HepG2 (cell line): Measurements from ENCODE around the gene SHCBP1L. TPM values are rescaled to one million over a fixed set of nuclear protein-coding genes. Genes with fewer than 3 reads are reported as not detected.

ENCODE experiments used
- ATAC-seq: fragments of 200-7000 bp; cut with Tn5 transposase; 3 replicates; pipeline ENCODE4 v1.9.1; 2020; ENCODE audit warnings: mild to moderate bottlenecking, moderate library complexity
- BruUV-seq: library from RNA; stranded (reverse); fragments of 400-500 nt; replicated peaks from 2 replicates; lab custom pipeline; 2021; lab: Mats Ljungman, UMichigan
- CTCF ChIA-PET: fragments of 300-600 bp; formaldehyde crosslinking; extraction: SDS; loops from one replicate; lab custom pipeline; 2021; ENCODE audit warnings: low total read pairs, inconsistent platforms, low intra/inter-chr PET ratio; lab: Yijun Ruan, JAX
- POLR2A ChIA-PET: fragments of 350-600 bp; sonication (Branson Sonifier 250); formaldehyde crosslinking; loops from one replicate; lab custom pipeline; 2020; ENCODE audit warnings: antibody characterized with exemption, inconsistent platforms; lab: Yijun Ruan, JAX
- DNase-seq: peaks from one replicate; pipeline ENCODE4 v3.0.0-alpha.2; 2015; ENCODE audit warnings: low spot score
- FAIRE-seq: peaks from 3 replicates; lab custom pipeline; 2011; peaks lifted over from hg19 to GRCh38; lab: Jason Lieb, UNC
- H2AFZ ChIP-seq: one replicate; pipeline ENCODE4 v1.6.1; 2011; ENCODE audit warnings: low read length, inconsistent platforms
- H3K27ac ChIP-seq: fragments of 300-600 bp; 3 replicates; pipeline ENCODE4 v1.8.0; 2011; ENCODE audit warnings: mixed run types, mild to moderate bottlenecking, mixed read lengths, low read length, inconsistent platforms; ENCODE audit not compliant: insufficient read depth; ENCODE audit errors: extremely low read length
- H3K27me3 ChIP-seq, 2 experiments: fragments of 200-600 bp in 1 of 2; 2 replicates in 1 of 2; 3 replicates in 1 of 2; pipeline versions ENCODE4 v1.6.0 to v1.8.0; 2011; ENCODE audit warnings: low read length in 2 of 2, mild to moderate bottlenecking in 2 of 2, moderate library complexity in 2 of 2, inconsistent platforms in 1 of 2; ENCODE audit not compliant: insufficient read depth in 2 of 2, control insufficient read depth in 1 of 2
- H3K36me3 ChIP-seq, 2 experiments: fragments of 200-600 bp in 1 of 2; replicated peaks in 1 of 2; 2 replicates in 1 of 2; 3 replicates in 1 of 2; pipeline versions ENCODE4 v1.5.1 to v1.8.0; 2011; ENCODE audit warnings: low read length in 2 of 2, inconsistent platforms in 1 of 2; ENCODE audit not compliant: insufficient read depth in 2 of 2, control insufficient read depth in 1 of 2
- H3K4me1 ChIP-seq: 2 replicates; pipeline ENCODE4 v1.5.1; 2012; ENCODE audit warnings: low read length, inconsistent platforms; ENCODE audit not compliant: insufficient read depth
- H3K4me2 ChIP-seq: 2 replicates; pipeline ENCODE4 v1.6.0; 2011; ENCODE audit warnings: low read depth, low read length, inconsistent platforms
- H3K4me3 ChIP-seq, 3 experiments: fragments of 200-600 bp in 1 of 3; sonication (generic), shearing (Covaris generic) in 1 of 3; replicated peaks in 1 of 3; 2 replicates each; pipeline ENCODE4 v1.5.1; 2011 to 2016; ENCODE audit warnings: low read length in 3 of 3, inconsistent platforms in 2 of 3, low read depth in 2 of 3, mild to moderate bottlenecking in 2 of 3, control low read depth in 1 of 3, mixed read lengths in 1 of 3; ENCODE audit not compliant: insufficient read depth in 1 of 3
- H3K79me2 ChIP-seq: one replicate; pipeline ENCODE4 v1.6.1; 2011; ENCODE audit warnings: low read length, inconsistent platforms; ENCODE audit not compliant: insufficient read depth
- H3K9ac ChIP-seq: 2 replicates; pipeline ENCODE4 v1.6.0; 2011; ENCODE audit warnings: mild to moderate bottlenecking, low read depth, low read length, inconsistent platforms; ENCODE audit not compliant: insufficient read depth
- H3K9me3 ChIP-seq: 2 replicates; pipeline ENCODE4 v1.5.1; 2012; ENCODE audit warnings: mild to moderate bottlenecking, low read length
- H4K20me1 ChIP-seq: 2 replicates; pipeline ENCODE4 v1.6.0; 2011; ENCODE audit warnings: inconsistent platforms, mild to moderate bottlenecking, low read length, moderate library complexity; ENCODE audit not compliant: insufficient read depth
- ETV6 ChIP-seq: sonication (generic); formaldehyde crosslinking; conservative IDR thresholded peaks from 2 replicates; pipeline ENCODE4 v1.4.0; 2020; ENCODE audit warnings: missing genetic modification reagents
- FOXO1 ChIP-seq: sonication (generic); formaldehyde crosslinking; IDR thresholded peaks from 2 replicates; pipeline ENCODE4 v1.4.0; 2020; ENCODE audit warnings: missing genetic modification reagents
- HBP1 ChIP-seq: IDR thresholded peaks from 2 replicates; pipeline ENCODE4 v1.6.1; 2016; ENCODE audit warnings: low read depth, control low read depth
- HNRNPK ChIP-seq: fragments of 200-400 bp; formaldehyde crosslinking; IDR thresholded peaks from 2 replicates; pipeline ENCODE4 v1.6.1; 2018; ENCODE audit warnings: low read length, low read depth, moderate library complexity, mild to moderate bottlenecking; ENCODE audit not compliant: poor library complexity, severe bottlenecking
- MTA1 ChIP-seq: sonication (generic); formaldehyde crosslinking; IDR thresholded peaks from 2 replicates; pipeline ENCODE4 v1.4.0; 2020; ENCODE audit warnings: missing genetic modification reagents, mild to moderate bottlenecking, borderline replicate concordance
- SATB2 ChIP-seq: sonication (generic); formaldehyde crosslinking; IDR thresholded peaks from 2 replicates; pipeline ENCODE4 v1.5.0; 2020; ENCODE audit warnings: missing genetic modification reagents
- SCMH1 ChIP-seq: sonication (generic); formaldehyde crosslinking; IDR thresholded peaks from 2 replicates; pipeline ENCODE4 v1.9.0; 2021; ENCODE audit warnings: missing genetic modification reagents, mild to moderate bottlenecking, borderline replicate concordance
- SOX6 ChIP-seq, 2 experiments: fragments of 450-650 bp in 1 of 2; sonication (generic) in 1 of 2; formaldehyde crosslinking in 1 of 2; IDR thresholded peaks; 2 replicates each; pipeline versions ENCODE4 v1.4.0 to v1.6.1; 2017 to 2020; ENCODE audit warnings: antibody characterized with exemption in 1 of 2, mild to moderate bottlenecking in 1 of 2, missing genetic modification reagents in 1 of 2
- ZBED4 ChIP-seq: sonication (generic); formaldehyde crosslinking; IDR thresholded peaks from 2 replicates; pipeline ENCODE4 v1.4.0; 2020; ENCODE audit warnings: missing genetic modification reagents, borderline replicate concordance
- WGBS: methylation state at CpG from one replicate; pipeline ENCODE4 v1.1.6; 2017; ENCODE audit warnings: low lambda C conversion rate; 5-methylcytosine and 5-hydroxymethylcytosine counted together
- in situ Hi-C: cut with HindIII; loops from 2 replicates; pipeline ENCODE4 v1.10.0; 2017; ENCODE audit warnings: low pct_unique_long_range_greater_than_20kb; ENCODE audit not compliant: extremely low pct_ligation_motif_present
- intact Hi-C: fragments of 100-400 bp; cut with micrococcal nuclease; formaldehyde crosslinking; loops from one replicate; pipeline ENCODE4 v1.10.0; 2022; ENCODE audit not compliant: unreplicated experiment
- polyA plus RNA-seq, 8 experiments: library from polyadenylated mRNA; depleted of rRNA in 3 of 8; stranded (reverse) in 7 of 8; unstranded in 1 of 8; fragments of >200 nt; fragmentation: Illumina TruSeq in 4 of 8; extraction: Trizol in 4 of 8; gene quantifications; 2 replicates each; pipeline versions ENCODE4 v1.2.1 to v1.2.3, GENCODE V29; 2011 to 2016; ENCODE audit warnings: low read depth in 4 of 8, missing spikeins in 1 of 8, mixed read lengths in 1 of 8; ENCODE audit not compliant: insufficient read depth in 1 of 8
- total RNA-seq, 5 experiments: library from RNA; depleted of rRNA; stranded (reverse); fragments of >200 nt; fragmentation: Illumina TruSeq; extraction: Trizol; gene quantifications; 2 replicates each; pipeline ENCODE4 v1.2.3, GENCODE V29; 2016; ENCODE audit warnings: low read depth in 1 of 5
- TF ChIP-seq, protein P1 (sequence below): sonication (generic); formaldehyde crosslinking; IDR thresholded peaks from 2 replicates; pipeline ENCODE4 v1.5.0; 2020; ENCODE audit warnings: missing genetic modification reagents

SHCBP1L gene
- total and polyA plus RNA-seq, 2 of the 13 experiments (the other 11 are each of a cell fraction or from before 2014, with no cell fraction given), result not detected

GRCh38 chr1:182968836-182969734 is 16.1 kb upstream of the SHCBP1L start:
- in situ Hi-C loops, result loop anchor here (10.0 kb wide), 1 partner anchor 146 kb away; no protein-coding TSS in a partner anchor
- no peak overlapping the region for H3K4me2 ChIP-seq
- no peak overlapping the region for H3K9ac ChIP-seq
- H3K27me3 ChIP-seq, result no peaks in the 10 kb centered on the region
- no peak overlapping the region for H3K4me3 ChIP-seq
- no peak overlapping the region for H2AFZ ChIP-seq
- peak; percentile 3 for DNase-seq
- H3K9me3 ChIP-seq, result no peaks in the 10 kb centered on the region
- WGBS, result 5% methylated on average over 5 of the region's 5 CpGs
- no peaks in the 10 kb centered on the region for H3K79me2 ChIP-seq
- no peak for ATAC-seq
- TF ChIP-seq SATB2 (no peak), HBP1 (CRISPR knock-in tag) (no peak), MTA1 (CRISPR knock-in tag) (no peak), SCMH1 (CRISPR knock-in tag) (no peak), ZBED4 (CRISPR knock-in tag) (no peak), SOX6 (IDR thresholded peaks at IDR 0.05) (no peak), SOX6 (CRISPR knock-in tag; IDR thresholded peaks at IDR 0.05) (no peak), HNRNPK (no peak), ETV6 (CRISPR knock-in tag) (no peak), FOXO1 (no peak)
- TF ChIP-seq, protein P1, sequence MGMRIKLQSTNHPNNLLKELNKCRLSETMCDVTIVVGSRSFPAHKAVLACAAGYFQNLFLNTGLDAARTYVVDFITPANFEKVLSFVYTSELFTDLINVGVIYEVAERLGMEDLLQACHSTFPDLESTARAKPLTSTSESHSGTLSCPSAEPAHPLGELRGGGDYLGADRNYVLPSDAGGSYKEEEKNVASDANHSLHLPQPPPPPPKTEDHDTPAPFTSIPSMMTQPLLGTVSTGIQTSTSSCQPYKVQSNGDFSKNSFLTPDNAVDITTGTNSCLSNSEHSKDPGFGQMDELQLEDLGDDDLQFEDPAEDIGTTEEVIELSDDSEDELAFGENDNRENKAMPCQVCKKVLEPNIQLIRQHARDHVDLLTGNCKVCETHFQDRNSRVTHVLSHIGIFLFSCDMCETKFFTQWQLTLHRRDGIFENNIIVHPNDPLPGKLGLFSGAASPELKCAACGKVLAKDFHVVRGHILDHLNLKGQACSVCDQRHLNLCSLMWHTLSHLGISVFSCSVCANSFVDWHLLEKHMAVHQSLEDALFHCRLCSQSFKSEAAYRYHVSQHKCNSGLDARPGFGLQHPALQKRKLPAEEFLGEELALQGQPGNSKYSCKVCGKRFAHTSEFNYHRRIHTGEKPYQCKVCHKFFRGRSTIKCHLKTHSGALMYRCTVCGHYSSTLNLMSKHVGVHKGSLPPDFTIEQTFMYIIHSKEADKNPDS (CRISPR knock-in tag), result no peak
- TF ChIP-seq, all 625 proteins: peak for 0
- ChIA-PET CTCF (no interaction called here), POLR2A (no interaction called here)
- Histone ChIP-seq H3K36me3 (no peaks in the 10 kb centered on the region), H4K20me1 (no peaks in the 10 kb centered on the region), H3K4me1 (peaks cover 14% of the 10 kb centered on the region; the same call in 1 of the 2 replicates), H3K27ac (no peak overlapping the region)
- no TSS peak for BruUV-seq
- intact Hi-C loops, result no loop called here
- FAIRE-seq, result no peak
